ENCODE data around the gene SACS.
"Not testable (repeated sequence)": the region's sequence is repeated elsewhere in the genome, so short reads cannot be mapped to it uniquely, and the experiment has no call there.

Gene SACS

GRCh38 chr13:23354520-23354919 lies 79.0 kb downstream of the SACS start:
- no peak for FAIRE-seq

GRCh38 chr13:23352161-23352560 lies 81.3 kb downstream of the SACS start:
- no peak for FAIRE-seq

- peak; percentile 93 for FAIRE-seq
Observed at GRCh38 chr13:23350009-23350408, 83.5 kb downstream of the SACS start.

- FAIRE-seq: no peak
Observed at GRCh38 chr13:23349161-23349897, 84.2 kb downstream of the SACS start.

- no peak for FAIRE-seq
Observed at GRCh38 chr13:23348262-23349127, 85.0 kb downstream of the SACS start.

GRCh38 chr13:23347601-23348000 lies 85.9 kb downstream of the SACS start:
- no peak for FAIRE-seq

- FAIRE-seq: no peak
Observed at GRCh38 chr13:23344931-23345595, 88.4 kb downstream of the SACS start.

GRCh38 chr13:23339225-23339624 lies 94.3 kb downstream of the SACS start:
- FAIRE-seq: no peak

- no peak for FAIRE-seq
Observed at GRCh38 chr13:23330356-23330755, 103.1 kb downstream of the SACS start.

GRCh38 chr13:23325191-23325590 lies 108.3 kb downstream of the SACS start:
- FAIRE-seq: no peak

GRCh38 chr13:23323946-23324709 lies 109.4 kb downstream of the SACS start:
- no peak for FAIRE-seq

GRCh38 chr13:23322353-23323336 lies 110.9 kb downstream of the SACS start:
- no peak for FAIRE-seq

GRCh38 chr13:23321535-23322241 lies 111.8 kb downstream of the SACS start:
- no peak for FAIRE-seq

GRCh38 chr13:23320926-23321534 lies 112.5 kb downstream of the SACS start:
- no peak for FAIRE-seq

- no peak for FAIRE-seq
Observed at GRCh38 chr13:23319883-23320224, 113.6 kb downstream of the SACS start.

- FAIRE-seq: not testable (repeated sequence)
Observed at GRCh38 chr13:23314837-23315236, 118.7 kb downstream of the SACS start.

- FAIRE-seq: no peak
Observed at GRCh38 chr13:23292586-23292985, 140.9 kb downstream of the SACS start.

- no peak for FAIRE-seq
Observed at GRCh38 chr13:23289917-23290357, 143.6 kb downstream of the SACS start.

- no peak for FAIRE-seq
Observed at GRCh38 chr13:23288995-23289394, 144.5 kb downstream of the SACS start.

GRCh38 chr13:23288564-23288963 lies 144.9 kb downstream of the SACS start:
- no peak for FAIRE-seq
